Suppressor macrophage treated with lipopolysaccharide for 1 hour (primary cell): Measurements from ENCODE around the gene G3BP2.
A peak's percentile ranks its signal among the peaks of the same experiment; 100 is the strongest.
"Not testable (repeated sequence)": the region's sequence is repeated elsewhere in the genome, so short reads cannot be mapped to it uniquely, and the experiment has no call there.

Source experiments
- DNase-seq, 3 donors: peaks; one replicate each; pipeline ENCODE4 v3.0.0-alpha.2; 2020 to 2022

G3BP2 gene

GRCh38 chr4:75683482-75684155 lies 10.4 kb upstream of the G3BP2 start:
- no peak for DNase-seq

DNA sequence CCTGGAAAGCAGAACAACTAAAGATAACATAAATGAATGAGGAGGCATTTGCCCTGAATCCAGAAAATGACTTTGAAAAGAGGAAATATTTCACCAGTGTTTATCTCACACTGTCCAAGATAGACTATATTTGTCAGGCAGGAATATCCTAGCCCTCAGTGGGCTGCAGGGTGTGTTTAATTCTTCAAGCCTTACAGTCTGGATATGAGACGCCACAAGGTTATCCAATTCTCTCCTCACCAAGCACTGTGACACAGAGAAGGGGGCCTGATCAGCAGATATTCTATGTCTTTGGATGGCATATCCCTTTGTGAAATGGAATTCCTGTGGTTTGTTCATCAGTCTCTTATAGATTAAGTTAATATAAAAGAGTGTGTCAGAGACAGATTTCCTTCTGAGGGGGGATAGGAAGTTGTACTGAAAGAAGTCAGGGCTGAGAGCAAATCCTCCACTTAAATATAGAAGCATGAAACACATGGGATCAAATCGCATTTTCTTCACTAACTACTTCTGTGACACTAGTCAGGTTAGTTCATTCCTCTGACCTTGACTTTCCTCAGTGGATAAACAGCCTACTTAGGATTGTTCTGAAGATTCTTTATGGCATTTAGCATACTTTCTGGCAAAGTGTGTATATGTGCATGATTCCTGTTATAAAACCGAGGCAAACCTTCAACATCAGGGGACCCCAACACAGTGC lies 6.8 kb upstream of the G3BP2 start:
- peak in 1 of 3 donors; percentile 4 for DNase-seq

- peak in 1 of 3 donors; percentile 10 for DNase-seq
These were observed 5.8 kb upstream of the G3BP2 start for GRCh38 chr4:75678965-75679364.

- DNase-seq: no peak
These were observed 5.3 kb upstream of the G3BP2 start for GRCh38 chr4:75678473-75678872.

- peak in 1 of 3 donors; percentile 8 for DNase-seq
These were observed 1.9 kb upstream of the G3BP2 start for GRCh38 chr4:75675004-75675531.

- DNase-seq: peak in 1 of 3 donors; percentile 18
These were observed 733 bp upstream of the G3BP2 start for GRCh38 chr4:75673959-75674328.

- peak; percentile 65 to 84 (median 74) for DNase-seq
These were observed 667 bp downstream of the G3BP2 start for GRCh38 chr4:75672461-75673026.

DNA sequence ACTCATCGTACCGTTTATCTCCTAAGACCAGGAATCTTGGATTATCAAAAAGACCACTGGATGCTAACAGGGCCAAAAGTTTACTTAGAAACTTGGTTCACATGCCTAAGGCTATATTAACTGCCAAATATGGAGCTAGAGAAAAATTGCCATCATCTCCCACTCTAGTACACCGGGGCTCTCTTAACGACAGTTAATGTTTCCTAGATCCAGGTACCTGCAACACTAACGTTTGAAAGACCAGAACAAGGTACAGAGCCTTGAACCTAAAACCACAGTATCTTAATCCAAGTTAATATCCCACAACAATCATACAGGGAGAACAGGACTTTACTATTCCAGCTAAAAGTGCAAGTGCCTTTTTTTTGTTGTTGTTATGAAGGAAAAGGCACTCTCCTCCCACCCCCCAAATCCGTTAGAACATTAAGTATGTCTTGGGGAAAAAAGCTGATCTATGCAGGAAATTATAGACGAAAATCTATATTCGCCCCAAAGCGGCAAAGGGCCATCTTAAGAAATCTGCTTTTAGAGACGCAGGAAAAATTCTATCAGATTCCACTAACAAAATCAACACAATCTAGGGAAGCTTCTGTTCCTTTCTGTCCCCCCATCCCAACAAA lies 1.3 kb downstream of the G3BP2 start:
- no peak for DNase-seq

DNA sequence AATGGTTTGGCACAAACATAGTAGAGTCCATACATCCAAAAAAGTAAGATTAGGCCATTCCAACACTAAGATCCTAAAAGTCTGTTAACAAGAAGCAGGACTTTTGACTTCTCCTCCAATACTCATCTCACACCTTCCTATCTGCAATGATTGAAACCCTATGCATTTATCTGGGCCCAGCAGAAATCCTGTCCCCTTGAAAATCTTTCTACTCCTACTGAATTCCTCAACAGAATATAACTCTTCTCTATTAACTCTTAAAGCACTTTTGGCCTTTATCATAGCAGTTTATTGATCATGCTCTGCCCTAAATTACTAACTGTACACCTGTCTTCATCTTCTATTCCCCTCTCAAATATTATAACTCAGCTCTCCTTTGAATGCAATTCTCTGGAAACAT lies 4.6 kb downstream of the G3BP2 start:
- DNase-seq: no peak

DNA sequence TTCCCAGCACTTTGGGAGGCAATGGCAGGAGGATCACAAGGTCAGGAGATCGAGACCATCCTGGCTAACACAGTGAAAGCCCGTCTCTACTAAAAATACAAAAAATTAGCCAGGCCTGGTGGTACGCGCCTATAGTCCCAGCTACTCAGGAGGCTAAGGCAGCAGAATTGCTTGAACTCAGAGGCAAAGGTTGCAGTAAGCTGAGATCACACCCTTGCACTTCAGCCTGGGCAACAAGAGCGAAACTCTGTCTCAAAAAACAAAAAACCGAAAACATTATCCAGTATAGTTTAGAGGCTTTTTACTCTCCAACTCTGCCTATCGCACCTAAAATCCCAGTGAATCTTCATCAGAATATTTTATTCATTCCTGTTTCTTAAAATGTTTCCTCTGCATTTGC lies 5.6 kb downstream of the G3BP2 start:
- peak in 1 of 3 donors; percentile 14 for DNase-seq

- DNase-seq: no peak
These were observed 6.9 kb downstream of the G3BP2 start for GRCh38 chr4:75666299-75666698.

DNA sequence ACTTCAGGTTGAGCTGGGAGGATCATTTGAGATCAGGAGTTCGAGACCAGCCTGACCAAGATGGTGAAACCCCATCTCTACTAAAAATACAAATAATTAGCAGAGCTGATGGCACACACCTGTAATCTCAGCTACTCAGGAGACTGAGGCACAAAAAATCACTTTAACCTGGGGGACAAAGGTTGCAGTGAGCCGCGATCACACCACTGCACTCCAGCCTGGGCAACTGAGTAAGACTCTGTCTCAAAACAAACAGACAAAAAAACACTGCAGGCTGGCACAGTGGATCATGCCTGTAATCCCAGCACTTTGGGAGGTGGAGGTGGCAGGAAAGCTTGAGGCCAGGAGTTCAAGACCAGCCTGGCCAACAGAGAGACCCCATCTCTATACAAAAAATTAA lies 8.6 kb downstream of the G3BP2 start:
- not testable (repeated sequence) for DNase-seq

DNA sequence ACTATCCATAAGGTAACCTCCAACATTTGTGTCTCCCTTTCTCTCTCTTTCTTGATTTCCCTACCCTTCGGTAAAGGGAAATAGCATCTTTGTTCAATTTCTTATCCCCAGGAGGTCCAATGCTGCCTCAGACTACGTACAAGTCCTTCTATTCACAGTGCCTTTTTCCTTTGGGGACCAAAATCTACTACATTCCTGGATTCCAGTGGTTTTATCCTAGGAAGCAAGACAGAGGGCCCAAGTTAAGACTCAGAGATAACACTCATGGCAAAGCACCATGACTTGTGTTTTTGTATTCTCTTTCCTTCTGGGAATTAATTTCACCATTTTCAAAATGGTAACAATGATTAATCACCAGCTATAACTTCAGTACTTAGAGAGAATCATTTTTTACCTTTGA lies 10.6 kb downstream of the G3BP2 start:
- DNase-seq: no peak

DNA sequence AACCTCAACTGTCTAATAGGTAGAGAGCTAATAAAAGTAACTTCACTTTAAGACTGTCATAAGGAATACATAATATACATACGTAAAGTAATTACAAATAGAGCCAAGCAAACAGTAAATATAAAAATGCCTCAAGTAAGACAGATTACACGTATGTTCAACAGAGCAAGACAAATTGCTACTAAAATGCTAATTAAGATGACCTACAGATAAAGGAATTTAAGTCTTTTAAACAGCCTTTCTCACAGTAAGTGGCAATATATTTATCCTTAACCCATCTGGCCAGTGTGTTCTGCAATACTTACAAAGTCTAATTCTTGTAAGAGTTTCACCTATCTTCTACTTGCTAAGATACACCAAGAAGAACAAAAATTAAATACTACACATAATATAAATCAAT lies 12.7 kb downstream of the G3BP2 start:
- no peak for DNase-seq

DNA sequence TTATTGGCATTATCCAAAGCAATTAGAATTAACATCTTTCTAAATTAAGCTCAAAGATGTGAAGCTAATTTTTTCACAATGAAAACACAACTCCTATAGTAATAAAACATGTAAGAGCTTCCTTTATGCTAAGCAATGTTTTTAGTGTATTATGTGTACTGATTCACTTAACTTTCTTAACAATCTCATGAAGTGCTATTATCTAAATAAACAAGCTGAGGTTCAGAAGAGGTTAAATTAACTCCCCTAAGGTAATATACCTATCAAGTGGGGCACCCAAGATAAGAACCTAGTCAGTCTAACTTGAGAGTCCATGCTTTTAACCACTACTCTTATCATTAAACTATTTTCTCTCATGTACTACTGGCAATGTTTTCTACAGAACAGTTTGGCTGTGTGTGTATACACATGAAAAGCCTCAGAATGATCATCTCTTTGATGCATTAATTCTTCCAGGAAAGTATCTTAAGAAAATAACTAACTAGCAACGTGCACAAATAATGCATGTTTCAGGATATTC lies 13.6 kb downstream of the G3BP2 start:
- no peak for DNase-seq

- DNase-seq: no peak
These were observed 14.3 kb downstream of the G3BP2 start for GRCh38 chr4:75658876-75659275.

DNA sequence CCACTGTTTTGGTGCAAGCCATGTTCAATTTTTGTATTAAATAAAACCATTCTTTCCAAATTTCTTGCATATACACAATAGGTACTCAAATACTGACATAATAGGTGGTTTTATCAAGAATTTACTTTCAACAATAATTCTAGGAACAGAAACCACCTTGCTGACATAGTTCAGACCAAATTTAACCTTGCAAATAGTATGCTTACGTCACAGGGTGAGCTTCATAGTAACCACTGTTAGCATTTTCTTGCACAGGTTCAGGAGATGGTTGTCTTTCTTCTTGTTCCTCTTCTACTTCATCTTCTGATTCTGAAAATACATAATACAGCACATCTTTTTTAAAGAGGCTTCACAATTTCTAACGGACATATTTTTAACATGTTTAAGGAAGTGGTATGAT lies 17.6 kb downstream of the G3BP2 start:
- no peak for DNase-seq

GRCh38 chr4:75654905-75655304 lies 18.3 kb downstream of the G3BP2 start:
- no peak for DNase-seq

DNA sequence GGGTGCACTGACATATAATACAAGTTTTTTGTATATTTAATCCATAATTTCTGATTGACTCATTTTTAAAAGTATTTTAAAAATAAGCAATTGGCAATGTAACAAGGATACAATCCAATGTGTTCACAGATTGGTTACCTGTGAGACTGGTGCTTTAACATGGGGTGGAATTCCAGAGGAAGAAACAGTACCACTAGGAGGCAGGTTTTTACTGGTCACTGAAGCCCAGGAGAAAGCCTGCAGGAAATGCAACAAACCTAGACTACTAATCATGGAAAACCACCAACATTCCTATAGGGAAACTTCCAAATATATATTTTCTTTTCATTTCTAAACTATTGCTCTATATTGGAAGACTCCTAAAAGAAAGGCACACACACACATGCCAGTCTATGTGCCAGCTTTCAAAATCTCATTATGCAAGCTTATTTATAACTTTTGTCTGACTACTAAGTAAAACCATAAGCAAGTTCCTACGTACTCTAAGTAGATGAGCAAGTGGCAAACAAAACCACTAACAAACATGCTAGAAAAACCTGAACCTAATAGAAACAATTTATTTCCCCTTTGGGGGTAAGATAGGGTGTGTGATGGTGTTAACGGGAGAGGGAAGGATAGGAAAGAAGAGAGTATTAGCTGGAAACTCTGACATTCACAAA lies 19.2 kb downstream of the G3BP2 start:
- peak in 2 of 3 donors; percentile 35 to 37 for DNase-seq

DNA sequence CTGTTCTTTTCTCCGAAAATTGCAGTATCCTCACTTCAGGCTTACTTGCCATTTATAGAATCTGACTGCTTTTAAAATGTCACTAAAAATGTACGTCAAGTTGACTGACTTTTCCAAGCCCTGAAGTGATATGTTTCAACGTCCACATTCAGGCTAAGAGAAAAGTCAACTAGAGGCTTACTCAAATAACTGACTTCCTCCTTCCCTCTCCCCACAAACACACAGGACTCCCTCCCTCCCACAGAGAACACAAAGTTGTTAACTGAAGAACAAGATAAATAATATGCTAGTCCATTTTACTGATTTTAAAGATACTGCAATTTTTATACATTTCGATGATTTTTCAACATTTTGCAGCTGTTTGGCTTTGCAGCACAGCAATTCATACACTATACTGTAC lies 29.1 kb downstream of the G3BP2 start:
- DNase-seq: peak in 1 of 3 donors; percentile 14

GRCh38 chr4:75643651-75644050 lies 29.6 kb downstream of the G3BP2 start:
- no peak for DNase-seq

GRCh38 chr4:75639124-75639695 lies 34.0 kb downstream of the G3BP2 start:
- DNase-seq: peak; percentile 70 to 82 (median 73)
